Loucy (cell line): ENCODE data around the gene NTN1.

Source experiments
- H2AFZ ChIP-seq: fragments of 200-600 bp; sonication (generic); 2 replicates; pipeline ENCODE4 v1.6.0; 2016; ENCODE audit warnings: antibody characterized with exemption, mild to moderate bottlenecking, low read length, moderate library complexity
- H3F3A ChIP-seq: fragments of 200-600 bp; 2 replicates; pipeline ENCODE4 v1.6.0; 2016; ENCODE audit warnings: antibody characterized with exemption, low read depth, mild to moderate bottlenecking
- H3K27me3 ChIP-seq: fragments of 200-600 bp; sonication (generic); 2 replicates; pipeline ENCODE4 v1.6.1; 2014; ENCODE audit warnings: low read length, mild to moderate bottlenecking; ENCODE audit not compliant: insufficient read depth, poor library complexity, severe bottlenecking
- H3K36me3 ChIP-seq: fragments of 200-600 bp; sonication (generic); 2 replicates; pipeline ENCODE4 v1.6.1; 2016; ENCODE audit warnings: low read length; ENCODE audit not compliant: insufficient read depth
- H3K4me1 ChIP-seq: fragments of 200-600 bp; sonication (generic); 2 replicates; pipeline ENCODE4 v1.5.1; 2014; ENCODE audit warnings: low read length, mild to moderate bottlenecking; ENCODE audit not compliant: insufficient read depth, poor library complexity, severe bottlenecking
- H3K4me2 ChIP-seq: fragments of 200-600 bp; sonication (generic); 2 replicates; pipeline ENCODE4 v1.6.0; 2014; ENCODE audit warnings: antibody characterized with exemption, low read length, low read depth, mild to moderate bottlenecking; ENCODE audit not compliant: poor library complexity, severe bottlenecking
- H3K4me3 ChIP-seq: fragments of 200-600 bp; sonication (generic); 2 replicates; pipeline ENCODE4 v1.5.1; 2014; ENCODE audit warnings: low read length, mild to moderate bottlenecking, mixed read lengths; ENCODE audit not compliant: poor library complexity, severe bottlenecking
- H3K79me2 ChIP-seq: fragments of 200-600 bp; sonication (generic); 2 replicates; pipeline ENCODE4 v1.6.1; 2014; ENCODE audit warnings: low read length; ENCODE audit not compliant: insufficient read depth
- H3K9ac ChIP-seq: fragments of 200-600 bp; sonication (generic); 2 replicates; pipeline ENCODE4 v1.6.0; 2014; ENCODE audit warnings: mild to moderate bottlenecking, low read depth, low read length, moderate library complexity; ENCODE audit not compliant: poor library complexity, severe bottlenecking
- H3K9me2 ChIP-seq: fragments of 200-600 bp; sonication (generic); replicated peaks from 2 replicates; pipeline ENCODE4 v1.6.1; 2016; ENCODE audit warnings: low read depth, low read length, mixed read lengths
- H3K9me3 ChIP-seq: fragments of 200-600 bp; sonication (generic); 2 replicates; pipeline ENCODE4 v1.6.1; 2014; ENCODE audit warnings: mild to moderate bottlenecking, antibody characterized with exemption, low read length, low read depth; ENCODE audit not compliant: insufficient read depth
- H4K20me1 ChIP-seq: fragments of 200-600 bp; sonication (generic); 2 replicates; pipeline ENCODE4 v1.6.0; 2014; ENCODE audit warnings: antibody characterized with exemption, low read length, mild to moderate bottlenecking; ENCODE audit not compliant: insufficient read depth, poor library complexity, severe bottlenecking
- EZH2phosphoT487 ChIP-seq: fragments of 200-600 bp; IDR thresholded peaks from 2 replicates; pipeline ENCODE4 v1.6.1; 2018; ENCODE audit warnings: antibody characterized with exemption, mild to moderate bottlenecking, moderate library complexity, borderline replicate concordance
- TF ChIP-seq, protein P1 (sequence below): fragments of 200-600 bp; sonication (generic); conservative IDR thresholded peaks from 2 replicates; pipeline ENCODE4 v1.5.1; 2014; ENCODE audit warnings: mild to moderate bottlenecking, antibody characterized with exemption, low read length

The NTN1 gene

DNA sequence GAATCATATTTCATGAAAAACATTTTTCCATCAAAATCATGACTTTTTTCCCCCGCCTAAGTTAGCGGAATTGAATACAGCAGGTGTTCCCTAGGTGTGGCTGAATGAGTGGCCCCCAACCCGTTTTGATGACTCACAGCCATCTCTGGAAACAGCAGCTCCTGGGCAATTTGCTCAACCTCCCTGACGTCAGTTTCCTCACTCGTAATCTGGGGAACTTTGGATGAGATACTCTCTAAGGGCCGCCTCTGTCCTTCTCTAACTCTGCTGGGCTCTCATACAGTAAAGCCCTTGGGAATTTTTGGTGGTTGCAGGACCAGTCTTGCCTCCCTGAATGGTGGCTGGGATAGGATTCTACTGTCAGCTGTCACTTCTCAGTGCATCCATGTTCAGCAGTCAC, 11.6 kb upstream of the NTN1 start:
- Histone ChIP-seq H3K9ac (no peak overlapping the region), H3K9me2 (no peaks in the 10 kb centered on the region), H3K4me3 (no peak overlapping the region), H2AFZ (0 out of 2 replicates have a peak overlapping the region, but pooled peaks have one; percentile 46), H3F3A (no peaks in the 10 kb centered on the region), H3K36me3 (no peaks in the 10 kb centered on the region), H4K20me1 (no peaks in the 10 kb centered on the region), H3K4me1 (no peaks in the 10 kb centered on the region), H3K4me2 (no peak overlapping the region), H3K9me3 (no peaks in the 10 kb centered on the region), H3K27me3 (no peaks in the 10 kb centered on the region), H3K79me2 (no peaks in the 10 kb centered on the region)
- TF ChIP-seq, protein P1, sequence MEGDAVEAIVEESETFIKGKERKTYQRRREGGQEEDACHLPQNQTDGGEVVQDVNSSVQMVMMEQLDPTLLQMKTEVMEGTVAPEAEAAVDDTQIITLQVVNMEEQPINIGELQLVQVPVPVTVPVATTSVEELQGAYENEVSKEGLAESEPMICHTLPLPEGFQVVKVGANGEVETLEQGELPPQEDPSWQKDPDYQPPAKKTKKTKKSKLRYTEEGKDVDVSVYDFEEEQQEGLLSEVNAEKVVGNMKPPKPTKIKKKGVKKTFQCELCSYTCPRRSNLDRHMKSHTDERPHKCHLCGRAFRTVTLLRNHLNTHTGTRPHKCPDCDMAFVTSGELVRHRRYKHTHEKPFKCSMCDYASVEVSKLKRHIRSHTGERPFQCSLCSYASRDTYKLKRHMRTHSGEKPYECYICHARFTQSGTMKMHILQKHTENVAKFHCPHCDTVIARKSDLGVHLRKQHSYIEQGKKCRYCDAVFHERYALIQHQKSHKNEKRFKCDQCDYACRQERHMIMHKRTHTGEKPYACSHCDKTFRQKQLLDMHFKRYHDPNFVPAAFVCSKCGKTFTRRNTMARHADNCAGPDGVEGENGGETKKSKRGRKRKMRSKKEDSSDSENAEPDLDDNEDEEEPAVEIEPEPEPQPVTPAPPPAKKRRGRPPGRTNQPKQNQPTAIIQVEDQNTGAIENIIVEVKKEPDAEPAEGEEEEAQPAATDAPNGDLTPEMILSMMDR = no peak
- TF ChIP-seq EZH2phosphoT487 = no peak

DNA sequence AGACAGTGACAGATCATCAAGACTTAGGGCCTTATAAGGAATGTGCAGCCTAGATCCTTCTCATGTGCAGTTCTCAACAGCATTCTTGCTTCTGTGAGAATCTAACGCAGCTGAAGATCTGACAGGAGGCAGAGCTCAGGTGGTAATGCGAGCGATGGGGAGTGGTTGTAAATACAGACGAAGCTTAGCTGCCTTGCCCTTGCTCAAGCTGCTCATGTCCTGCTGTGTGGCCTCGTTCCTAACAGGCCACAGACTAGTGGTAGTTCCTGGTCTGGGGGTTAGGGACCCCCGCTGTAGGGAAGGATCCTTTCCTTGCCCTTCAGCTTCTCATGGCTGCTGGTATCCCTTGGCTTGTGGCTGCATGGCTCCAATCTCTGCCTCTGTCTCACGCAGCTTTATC, 10.3 kb upstream of the NTN1 start:
- Histone ChIP-seq H3K79me2 (no peaks in the 10 kb centered on the region), H3F3A (no peaks in the 10 kb centered on the region), H3K36me3 (no peaks in the 10 kb centered on the region), H3K4me1 (no peaks in the 10 kb centered on the region), H2AFZ (no peak overlapping the region), H3K4me2 (no peak overlapping the region), H3K9me2 (no peaks in the 10 kb centered on the region), H3K9me3 (no peaks in the 10 kb centered on the region), H4K20me1 (no peaks in the 10 kb centered on the region), H3K9ac (no peak overlapping the region), H3K4me3 (no peak overlapping the region), H3K27me3 (no peaks in the 10 kb centered on the region)
- TF ChIP-seq, protein P1 = no peak
- no peak for TF ChIP-seq EZH2phosphoT487

DNA sequence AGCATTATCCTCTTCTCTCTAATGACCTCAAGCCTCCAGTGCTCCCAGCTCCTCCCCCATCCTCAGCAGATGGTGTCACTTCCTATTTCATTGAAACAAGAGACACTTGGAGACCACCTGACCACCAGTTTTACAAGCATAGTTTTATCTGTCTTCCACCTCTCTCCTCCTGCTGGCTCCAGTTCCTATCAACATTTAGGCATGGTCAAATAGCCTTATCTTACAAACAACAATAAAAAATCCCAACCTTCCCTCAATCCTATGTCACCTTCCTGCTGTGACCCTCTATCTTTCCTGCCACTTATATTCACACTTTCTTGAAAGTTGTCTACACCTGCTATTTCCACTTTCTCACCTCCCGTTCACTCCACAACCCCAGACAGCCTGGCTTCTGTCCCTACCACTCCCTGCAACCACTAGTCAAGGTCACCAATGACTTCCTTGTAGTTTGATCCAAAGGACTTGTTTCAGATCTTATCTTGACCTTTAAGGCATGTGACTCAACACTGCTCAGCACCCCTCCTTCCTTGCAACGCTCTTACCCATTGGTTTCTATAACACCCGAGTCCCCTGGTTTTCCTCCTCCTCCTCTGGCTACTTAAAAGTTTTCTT, 4.3 kb upstream of the NTN1 start:
- Histone ChIP-seq H3K27me3 (no peaks in the 10 kb centered on the region), H3K36me3 (no peaks in the 10 kb centered on the region), H3K79me2 (no peaks in the 10 kb centered on the region; the same call in 1 of the 2 replicates), H2AFZ (peak overlapping the region; percentile 37; the same call in 1 of the 2 replicates), H3K4me2 (peak overlapping the region; percentile 73), H3K9me2 (no peaks in the 10 kb centered on the region), H3K9me3 (no peaks in the 10 kb centered on the region), H3K4me3 (peak overlapping the region; percentile 52), H3K9ac (peak overlapping the region; percentile 50), H3K4me1 (peaks cover 29% of the 10 kb centered on the region), H3F3A (0 out of 2 replicates have a peak, but pooled peaks cover 4% of the 10 kb centered on the region), H4K20me1 (no peaks in the 10 kb centered on the region)
- no peak for TF ChIP-seq EZH2phosphoT487
- TF ChIP-seq, protein P1 = no peak
